Retinal pigment epithelial cell (primary cell): Measurements from ENCODE around the gene ZNF418.
"Not testable (repeated sequence)": the region's sequence is repeated elsewhere in the genome, so short reads cannot be mapped to it uniquely, and the experiment has no call there.

Experiments
- DNase-seq: peaks from one replicate; pipeline ENCODE4 v3.0.0-alpha.2; 2010; ENCODE audit warnings: low read depth
- H3K4me3 ChIP-seq: 2 replicates; pipeline ENCODE4 v1.5.1; 2011; ENCODE audit warnings: mild to moderate bottlenecking, low read length, control low read depth, moderate library complexity
- TF ChIP-seq, protein P1 (sequence below): conservative IDR thresholded peaks from 2 replicates; pipeline ENCODE4 v1.5.1; 2011; ENCODE audit warnings: low read depth, low read length, control low read depth, inconsistent platforms

Gene ZNF418

DNA sequence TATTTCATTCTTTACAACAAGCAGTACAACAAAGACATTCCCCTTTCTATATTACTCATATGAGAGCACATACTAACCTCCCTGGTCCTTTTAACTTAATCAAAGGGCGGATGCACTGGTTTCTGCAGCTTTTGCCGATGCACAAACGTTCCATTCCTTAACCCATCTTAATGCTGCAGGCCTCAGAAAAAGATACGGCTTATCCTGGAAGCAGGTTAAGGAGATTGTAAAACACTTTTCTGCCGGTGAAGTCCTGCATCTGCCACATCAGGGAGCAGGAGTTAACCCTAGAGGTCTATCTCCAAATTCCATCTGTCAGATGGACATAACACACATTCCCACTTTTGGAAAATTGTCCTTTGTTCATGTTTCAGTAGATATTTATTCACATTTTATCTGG, 34.9 kb downstream of the ZNF418 start:
- TF ChIP-seq, protein P1, sequence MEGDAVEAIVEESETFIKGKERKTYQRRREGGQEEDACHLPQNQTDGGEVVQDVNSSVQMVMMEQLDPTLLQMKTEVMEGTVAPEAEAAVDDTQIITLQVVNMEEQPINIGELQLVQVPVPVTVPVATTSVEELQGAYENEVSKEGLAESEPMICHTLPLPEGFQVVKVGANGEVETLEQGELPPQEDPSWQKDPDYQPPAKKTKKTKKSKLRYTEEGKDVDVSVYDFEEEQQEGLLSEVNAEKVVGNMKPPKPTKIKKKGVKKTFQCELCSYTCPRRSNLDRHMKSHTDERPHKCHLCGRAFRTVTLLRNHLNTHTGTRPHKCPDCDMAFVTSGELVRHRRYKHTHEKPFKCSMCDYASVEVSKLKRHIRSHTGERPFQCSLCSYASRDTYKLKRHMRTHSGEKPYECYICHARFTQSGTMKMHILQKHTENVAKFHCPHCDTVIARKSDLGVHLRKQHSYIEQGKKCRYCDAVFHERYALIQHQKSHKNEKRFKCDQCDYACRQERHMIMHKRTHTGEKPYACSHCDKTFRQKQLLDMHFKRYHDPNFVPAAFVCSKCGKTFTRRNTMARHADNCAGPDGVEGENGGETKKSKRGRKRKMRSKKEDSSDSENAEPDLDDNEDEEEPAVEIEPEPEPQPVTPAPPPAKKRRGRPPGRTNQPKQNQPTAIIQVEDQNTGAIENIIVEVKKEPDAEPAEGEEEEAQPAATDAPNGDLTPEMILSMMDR, result no peak

DNA sequence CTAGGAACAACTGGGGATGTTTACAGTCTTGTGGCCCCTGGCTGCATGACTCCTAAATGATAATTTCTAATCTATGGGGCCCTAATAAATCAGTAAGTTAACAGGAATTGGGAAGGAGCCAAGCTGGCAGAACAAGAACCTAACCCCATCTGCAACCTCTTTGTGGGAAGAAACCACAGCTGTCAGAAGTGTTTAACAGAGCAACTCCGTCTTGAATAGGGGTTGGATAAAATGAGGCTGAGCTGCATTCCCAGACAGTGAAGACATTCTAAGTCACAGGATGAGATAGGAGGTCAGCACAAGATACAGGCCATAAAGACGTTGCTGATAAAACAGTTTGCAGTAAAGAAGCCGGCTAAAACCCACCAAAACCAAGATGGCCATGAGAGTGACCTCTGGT, 44.5 kb downstream of the ZNF418 start:
- not testable (repeated sequence) for H3K4me3 ChIP-seq
- DNase-seq, result peak; percentile 43

More for the DNA sequence above, 34.9 kb downstream of the ZNF418 start:
- H3K4me3 ChIP-seq, result no peak overlapping the region
- no peak for DNase-seq

DNA sequence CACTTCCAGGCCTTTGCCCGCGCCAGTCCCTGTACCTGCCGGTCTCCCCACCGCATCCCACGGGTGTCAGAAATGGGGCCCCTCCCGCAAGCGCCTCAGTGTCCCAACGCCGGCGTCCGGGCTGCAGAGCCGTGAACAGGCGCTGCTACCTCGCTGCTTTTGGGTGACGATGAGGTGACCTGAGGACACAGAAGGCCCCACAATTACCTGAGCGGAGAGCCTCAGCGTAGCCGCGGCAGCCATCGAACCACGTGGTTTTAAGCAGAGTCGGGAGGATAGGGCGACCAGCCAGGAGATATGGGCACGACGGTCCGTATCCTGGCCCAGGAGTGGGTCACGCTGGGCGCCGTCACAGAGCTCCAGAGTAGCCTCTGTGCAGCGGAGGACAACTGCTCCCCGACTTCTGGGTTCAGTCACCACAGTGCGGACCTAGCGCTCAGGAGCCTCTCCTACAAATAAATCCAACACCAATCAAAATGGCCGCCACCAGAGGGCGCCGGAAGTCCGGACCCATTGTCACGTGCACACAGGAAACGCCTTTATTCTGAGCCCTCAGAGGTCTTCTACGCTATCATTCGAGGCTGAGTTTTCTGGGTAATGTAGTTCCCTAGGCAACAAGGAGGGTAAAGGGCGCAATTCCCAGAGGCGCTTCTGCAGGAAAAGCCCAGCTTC, 46.5 kb downstream of the ZNF418 start, which contains the start of gene ZNF814:
ZNF814 (minus strand) TSS at position 478 of the 672 bp plus-strand sequence; CDS start at position 243, 235 bp downstream.
- TF ChIP-seq, protein P1, result peak; percentile 37
- peak within 1 kb of the TSS; percentile 91 for H3K4me3 ChIP-seq
- DNase-seq, result peak; percentile 59

DNA sequence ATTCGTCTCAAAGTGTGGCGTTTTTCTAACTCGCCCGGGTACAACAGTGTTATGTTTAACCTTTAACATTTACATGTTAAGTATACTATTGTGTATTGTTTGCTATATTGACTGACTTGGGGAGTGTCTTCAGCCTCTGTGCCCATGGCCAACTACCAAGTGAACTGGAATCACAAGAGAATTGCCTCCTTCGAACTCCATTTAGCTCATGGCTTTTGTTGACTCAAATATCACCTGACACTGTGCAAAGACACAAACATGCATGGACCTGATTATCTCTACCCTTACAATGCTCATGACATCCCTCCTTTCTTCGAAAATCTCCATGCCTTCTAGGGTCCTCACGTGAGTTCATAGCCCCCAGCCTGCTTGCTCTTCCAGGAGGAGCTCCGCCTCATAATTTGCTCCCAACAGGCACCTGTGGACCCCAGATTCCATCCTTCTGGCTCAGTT, 47.1 kb downstream of the ZNF418 start:
- DNase-seq, result no peak
- H3K4me3 ChIP-seq, result peak overlapping the region; percentile 91
- TF ChIP-seq, protein P1, result no peak

DNA sequence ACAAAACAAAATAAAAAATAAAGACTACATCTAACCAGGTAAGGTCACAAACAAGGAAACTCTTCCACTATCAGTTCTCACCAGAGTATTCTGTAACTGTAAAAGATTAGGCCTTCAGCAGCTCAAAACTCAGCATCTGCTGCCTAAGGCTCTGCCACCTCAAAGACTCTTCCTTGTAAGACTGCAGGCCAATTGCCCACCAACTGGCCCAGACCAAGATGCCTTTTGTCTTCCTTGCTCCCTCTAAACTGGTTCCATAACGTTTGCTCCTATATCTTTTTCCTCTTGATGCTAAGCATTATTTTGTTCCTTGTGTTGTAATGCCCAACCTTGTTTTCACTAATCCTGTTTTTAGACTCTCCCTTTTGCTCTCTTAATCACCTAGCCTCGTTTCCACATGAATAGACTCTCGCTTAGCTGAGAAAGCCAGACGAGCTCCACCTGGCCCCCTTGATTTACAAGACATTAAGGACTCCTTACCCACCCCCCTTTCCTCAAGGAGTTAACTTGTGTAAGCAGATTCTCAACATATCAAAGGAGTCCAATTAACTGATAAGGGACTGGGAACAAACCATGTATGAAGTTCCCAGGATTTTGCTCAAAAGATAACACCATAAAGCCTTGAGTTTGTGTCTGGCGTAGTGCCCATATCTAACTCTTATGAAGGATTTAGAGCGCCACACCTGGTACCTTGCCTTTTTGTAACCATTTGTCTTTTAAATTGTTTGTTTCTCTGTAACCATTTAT, 47.8 kb downstream of the ZNF418 start:
- peak; percentile 79 for DNase-seq
- TF ChIP-seq, protein P1, result no peak
- peak overlapping the region; percentile 91 for H3K4me3 ChIP-seq

DNA sequence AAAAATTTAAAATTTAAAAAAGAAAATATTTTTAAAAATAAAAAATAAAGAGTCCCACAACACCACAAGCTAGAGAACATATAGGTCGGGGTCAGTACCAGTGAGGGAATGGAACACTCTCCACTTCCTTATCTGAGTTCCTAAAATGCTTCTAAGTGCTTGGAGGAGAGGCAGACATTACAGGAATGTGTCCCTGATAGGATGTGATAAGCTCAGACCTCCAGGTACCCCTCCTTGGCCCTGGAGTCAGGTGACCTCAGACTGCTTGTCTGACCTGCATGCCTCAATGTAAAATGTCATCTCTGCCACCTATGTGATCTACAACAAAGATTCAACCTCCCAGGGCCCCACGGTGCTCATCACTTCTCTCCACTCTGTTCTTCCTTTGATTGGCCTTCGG, 49.2 kb downstream of the ZNF418 start:
- no peak for DNase-seq
- TF ChIP-seq, protein P1, result no peak
- H3K4me3 ChIP-seq, result no peak overlapping the region

DNA sequence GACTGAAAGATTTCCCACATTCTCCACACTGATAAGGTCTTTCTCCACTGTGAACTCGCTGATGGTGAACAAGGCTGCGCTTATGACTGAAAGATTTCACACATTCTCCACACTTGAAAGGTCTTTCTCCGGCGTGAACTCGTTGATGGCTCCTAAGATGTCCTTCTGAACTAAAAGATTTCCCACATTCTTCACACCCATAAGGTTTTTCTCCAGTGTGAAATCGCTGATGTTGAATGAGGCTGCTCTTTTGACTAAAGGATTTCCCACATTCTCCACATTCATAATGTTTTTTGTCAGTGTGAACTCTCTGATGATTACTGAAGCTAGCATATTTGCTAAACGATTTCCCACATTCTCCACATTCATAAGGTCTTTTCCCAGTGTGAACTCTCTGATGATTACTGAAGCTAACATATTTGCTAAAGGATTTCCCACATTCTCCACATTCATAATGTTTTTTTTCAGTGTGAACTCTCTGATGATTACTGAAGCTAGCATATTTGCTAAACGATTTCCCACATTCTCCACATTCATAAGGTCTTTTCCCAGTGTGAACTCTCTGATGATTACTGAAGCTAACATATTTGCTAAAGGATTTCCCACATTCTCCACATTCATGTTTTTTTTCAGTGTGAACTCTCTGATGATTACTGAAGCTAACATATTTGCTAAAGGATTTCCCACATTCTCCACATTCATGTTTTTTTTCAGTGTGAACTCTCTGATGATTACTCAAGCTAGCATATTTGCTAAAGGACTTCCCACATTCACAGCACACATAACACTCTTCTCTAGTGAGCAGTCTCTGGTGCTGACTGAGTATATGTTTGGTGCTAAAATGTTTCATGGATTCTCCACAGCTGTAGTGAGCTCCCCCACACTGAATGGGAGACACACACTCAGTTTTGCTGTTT, 61.1 kb downstream of the ZNF418 start:
- not testable (repeated sequence) for H3K4me3 ChIP-seq, DNase-seq
